Measurements from ENCODE around the gene SMIM28.

Gene SMIM28

DNA sequence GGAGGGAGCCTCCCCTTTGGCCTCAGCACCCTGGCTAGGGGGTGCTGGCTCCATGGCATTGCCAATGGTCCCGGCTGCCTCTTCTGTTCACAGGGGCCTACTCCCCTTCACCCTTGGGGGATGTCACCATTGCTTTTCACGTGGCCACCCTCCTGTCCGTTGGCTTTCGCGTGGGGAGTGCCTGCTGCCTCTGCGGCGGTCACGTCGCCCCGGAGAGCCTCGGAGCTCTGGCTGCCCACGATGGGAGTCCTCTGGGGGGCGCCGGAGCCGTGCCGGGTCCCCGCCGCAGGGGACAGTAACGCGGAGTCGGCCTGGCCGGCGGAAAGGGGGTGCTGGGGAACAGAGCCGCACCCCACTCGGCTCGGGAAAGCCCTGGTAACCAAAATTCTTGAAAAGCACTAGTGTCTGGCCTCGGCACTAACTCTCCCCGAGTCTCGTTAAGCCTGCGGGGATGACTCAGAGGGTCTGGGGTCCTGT is 25.7 kb downstream of the SMIM28 start (continued):
- TF ChIP-seq ZNF174 (tag by site-specific recombination; IDR thresholded peaks at IDR 0.05), result no peak
- TF ChIP-seq ZNF791 (tag by site-specific recombination; IDR thresholded peaks at IDR 0.05), result no peak
- TF ChIP-seq, protein P1, sequence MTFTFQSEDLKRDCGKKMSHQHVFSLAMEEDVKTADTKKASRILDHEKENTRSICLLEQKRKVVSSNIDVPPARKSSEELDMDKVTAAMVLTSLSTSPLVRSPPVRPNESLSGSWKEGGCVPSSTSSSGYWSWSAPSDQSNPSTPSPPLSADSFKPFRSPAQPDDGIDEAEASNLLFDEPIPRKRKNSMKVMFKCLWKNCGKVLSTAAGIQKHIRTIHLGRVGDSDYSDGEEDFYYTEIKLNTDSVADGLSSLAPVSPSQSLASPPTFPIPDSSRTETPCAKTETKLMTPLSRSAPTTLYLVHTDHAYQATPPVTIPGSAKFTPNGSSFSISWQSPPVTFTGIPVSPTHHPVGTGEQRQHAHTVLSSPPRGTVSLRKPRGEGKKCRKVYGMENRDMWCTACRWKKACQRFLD (tag by site-specific recombination; IDR thresholded peaks at IDR 0.05), result no peak
- TF ChIP-seq, protein P2, sequence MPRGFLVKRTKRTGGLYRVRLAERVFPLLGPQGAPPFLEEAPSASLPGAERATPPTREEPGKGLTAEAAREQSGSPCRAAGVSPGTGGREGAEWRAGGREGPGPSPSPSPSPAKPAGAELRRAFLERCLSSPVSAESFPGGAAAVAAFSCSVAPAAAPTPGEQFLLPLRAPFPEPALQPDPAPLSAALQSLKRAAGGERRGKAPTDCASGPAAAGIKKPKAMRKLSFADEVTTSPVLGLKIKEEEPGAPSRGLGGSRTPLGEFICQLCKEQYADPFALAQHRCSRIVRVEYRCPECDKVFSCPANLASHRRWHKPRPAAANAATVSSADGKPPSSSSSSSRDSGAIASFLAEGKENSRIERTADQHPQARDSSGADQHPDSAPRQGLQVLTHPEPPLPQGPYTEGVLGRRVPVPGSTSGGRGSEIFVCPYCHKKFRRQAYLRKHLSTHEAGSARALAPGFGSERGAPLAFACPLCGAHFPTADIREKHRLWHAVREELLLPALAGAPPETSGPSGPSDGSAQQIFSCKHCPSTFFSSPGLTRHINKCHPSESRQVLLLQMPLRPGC (tag by site-specific recombination; IDR thresholded peaks at IDR 0.05), result no peak
- TF ChIP-seq, protein P3, sequence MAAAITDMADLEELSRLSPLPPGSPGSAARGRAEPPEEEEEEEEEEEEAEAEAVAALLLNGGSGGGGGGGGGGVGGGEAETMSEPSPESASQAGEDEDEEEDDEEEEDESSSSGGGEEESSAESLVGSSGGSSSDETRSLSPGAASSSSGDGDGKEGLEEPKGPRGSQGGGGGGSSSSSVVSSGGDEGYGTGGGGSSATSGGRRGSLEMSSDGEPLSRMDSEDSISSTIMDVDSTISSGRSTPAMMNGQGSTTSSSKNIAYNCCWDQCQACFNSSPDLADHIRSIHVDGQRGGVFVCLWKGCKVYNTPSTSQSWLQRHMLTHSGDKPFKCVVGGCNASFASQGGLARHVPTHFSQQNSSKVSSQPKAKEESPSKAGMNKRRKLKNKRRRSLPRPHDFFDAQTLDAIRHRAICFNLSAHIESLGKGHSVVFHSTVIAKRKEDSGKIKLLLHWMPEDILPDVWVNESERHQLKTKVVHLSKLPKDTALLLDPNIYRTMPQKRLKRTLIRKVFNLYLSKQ (tag by site-specific recombination; IDR thresholded peaks at IDR 0.05; ENCODE audit: borderline replicate concordance), result no peak
- TF ChIP-seq PRDM1 (tag by site-specific recombination; IDR thresholded peaks at IDR 0.05), result no peak
- no peak for TF ChIP-seq ZNF555 (tag by site-specific recombination; conservative IDR thresholded peaks at IDR 0.05)
- TF ChIP-seq, protein P4, sequence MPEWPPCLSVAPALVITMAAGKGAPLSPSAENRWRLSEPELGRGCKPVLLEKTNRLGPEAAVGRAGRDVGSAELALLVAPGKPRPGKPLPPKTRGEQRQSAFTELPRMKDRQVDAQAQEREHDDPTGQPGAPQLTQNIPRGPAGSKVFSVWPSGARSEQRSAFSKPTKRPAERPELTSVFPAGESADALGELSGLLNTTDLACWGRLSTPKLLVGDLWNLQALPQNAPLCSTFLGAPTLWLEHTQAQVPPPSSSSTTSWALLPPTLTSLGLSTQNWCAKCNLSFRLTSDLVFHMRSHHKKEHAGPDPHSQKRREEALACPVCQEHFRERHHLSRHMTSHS (tag by site-specific recombination; IDR thresholded peaks at IDR 0.05), result no peak
- no peak for TF ChIP-seq FEZF1 (tag by site-specific recombination; IDR thresholded peaks at IDR 0.05)
- TF ChIP-seq GLI2 (tag by site-specific recombination; IDR thresholded peaks at IDR 0.05; ENCODE audit: borderline replicate concordance, low read depth), result no peak
- no peak for TF ChIP-seq ZSCAN4 (tag by site-specific recombination; IDR thresholded peaks at IDR 0.05)
- no peak for TF ChIP-seq ZBTB11 (tag by site-specific recombination; conservative IDR thresholded peaks at IDR 0.05; ENCODE audit: low read depth)
- no peak for TF ChIP-seq ZNF10 (tag by site-specific recombination; IDR thresholded peaks at IDR 0.05)
- peak; percentile 91 for TF ChIP-seq ZNF335 (tag by site-specific recombination; conservative IDR thresholded peaks at IDR 0.05)
- TF ChIP-seq CTCF (tag by site-specific recombination; IDR thresholded peaks at IDR 0.05), result peak; percentile 88
- no peak for TF ChIP-seq ZNF518A (tag by site-specific recombination; conservative IDR thresholded peaks at IDR 0.05; ENCODE audit: low read depth)
- no peak for TF ChIP-seq ZNF768 (tag by site-specific recombination; IDR thresholded peaks at IDR 0.05)
- no peak for TF ChIP-seq ZNF37A (tag by site-specific recombination; IDR thresholded peaks at IDR 0.05)
- no peak for TF ChIP-seq SP2 (tag by site-specific recombination; IDR thresholded peaks at IDR 0.05)
- TF ChIP-seq ZNF560 (tag by site-specific recombination; IDR thresholded peaks at IDR 0.05; ENCODE audit: borderline replicate concordance), result no peak
- TF ChIP-seq ZNF670 (tag by site-specific recombination; IDR thresholded peaks at IDR 0.05; ENCODE audit: low read depth), result no peak

All from HEK293 (cell line).